SK-N-SH treated with all-trans-retinoic acid at 6 μM for 48 hours (cell line): Measurements from ENCODE around the gene DCDC2C.

Experiments used
- ARNTL ChIP-seq: fragments of 450-650 bp; formaldehyde crosslinking; IDR thresholded peaks from 2 replicates; pipeline ENCODE4 v1.5.0; 2020; ENCODE audit warnings: low read depth, mild to moderate bottlenecking, moderate library complexity, borderline replicate concordance
- PATZ1 ChIP-seq: fragments of 250-450 bp; sonication (Bioruptor Pico); IDR thresholded peaks from 2 replicates; pipeline ENCODE4 v1.8.0; 2020; ENCODE audit warnings: mild to moderate bottlenecking, moderate library complexity, borderline replicate concordance
- ZNF70 ChIP-seq: fragments of 450-650 bp; formaldehyde crosslinking; IDR thresholded peaks from 2 replicates; pipeline ENCODE4 v1.5.0; 2020; ENCODE audit warnings: mild to moderate bottlenecking, moderate library complexity
- ZNF8 ChIP-seq: fragments of 450-650 bp; formaldehyde crosslinking; IDR thresholded peaks from 2 replicates; pipeline ENCODE4 v1.5.0; 2020; ENCODE audit warnings: mild to moderate bottlenecking, moderate library complexity

- TF ChIP-seq ZNF70 (CRISPR knock-in tag), result no peak
- TF ChIP-seq PATZ1 (CRISPR knock-in tag), result no peak
- no peak for TF ChIP-seq ZNF8 (CRISPR knock-in tag)
- TF ChIP-seq ARNTL (CRISPR knock-in tag), result no peak
Observed at GRCh38 chr2:3727397-3728045, 24.1 kb downstream of the DCDC2C start.
